Effector CD4-positive, alpha-beta T cell (primary cell): Measurements from ENCODE around the gene NDFIP2.

Experiments used
- DNase-seq: peaks from one replicate; pipeline ENCODE4 v3.0.0-alpha.2; 2020

Gene NDFIP2

DNA sequence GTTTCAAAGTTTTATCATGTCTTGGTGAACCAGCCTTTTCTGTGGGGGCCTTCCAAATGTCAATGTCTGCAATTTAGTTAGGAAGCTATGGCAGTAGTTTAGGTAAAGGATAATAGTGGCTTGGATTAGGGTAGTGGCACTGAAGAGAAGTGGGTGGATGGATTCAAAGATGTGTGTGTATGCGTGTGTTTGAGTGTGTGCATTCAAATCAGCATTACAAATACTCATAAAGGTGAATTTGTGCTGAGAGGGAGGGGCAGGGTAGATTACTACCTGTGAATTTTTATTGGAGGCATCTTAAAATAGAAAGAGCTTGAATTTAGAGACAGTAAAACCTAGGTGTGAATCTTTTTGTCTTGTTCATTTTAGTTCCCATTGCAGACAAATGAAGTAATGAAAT, 16.9 kb downstream of the NDFIP2 start:
- DNase-seq: no peak

DNA sequence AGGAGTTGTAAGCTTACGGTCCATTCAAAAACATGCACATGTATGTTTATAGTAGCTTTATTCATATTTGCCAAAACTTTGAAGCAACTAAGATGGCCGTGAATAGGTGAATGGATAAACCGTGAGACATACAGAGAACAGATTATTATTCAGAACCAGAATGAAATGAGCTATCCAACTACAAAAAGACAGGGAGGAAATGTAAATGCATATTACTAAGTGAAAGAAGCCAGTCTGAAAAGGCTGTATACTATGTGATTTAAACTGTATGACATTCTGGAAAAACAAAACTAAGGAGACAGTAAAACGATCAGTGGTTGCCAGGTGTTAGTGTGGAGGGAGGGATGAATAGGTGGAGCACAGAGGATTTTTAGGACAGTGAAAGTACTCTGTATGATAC, 19.9 kb downstream of the NDFIP2 start:
- DNase-seq: no peak

GRCh38 chr13:79501538-79502232, 20.7 kb downstream of the NDFIP2 start:
- no peak for DNase-seq

GRCh38 chr13:79502859-79503468, 22.0 kb downstream of the NDFIP2 start:
- DNase-seq: no peak

GRCh38 chr13:79503473-79504017, 22.6 kb downstream of the NDFIP2 start:
- no peak for DNase-seq

DNA sequence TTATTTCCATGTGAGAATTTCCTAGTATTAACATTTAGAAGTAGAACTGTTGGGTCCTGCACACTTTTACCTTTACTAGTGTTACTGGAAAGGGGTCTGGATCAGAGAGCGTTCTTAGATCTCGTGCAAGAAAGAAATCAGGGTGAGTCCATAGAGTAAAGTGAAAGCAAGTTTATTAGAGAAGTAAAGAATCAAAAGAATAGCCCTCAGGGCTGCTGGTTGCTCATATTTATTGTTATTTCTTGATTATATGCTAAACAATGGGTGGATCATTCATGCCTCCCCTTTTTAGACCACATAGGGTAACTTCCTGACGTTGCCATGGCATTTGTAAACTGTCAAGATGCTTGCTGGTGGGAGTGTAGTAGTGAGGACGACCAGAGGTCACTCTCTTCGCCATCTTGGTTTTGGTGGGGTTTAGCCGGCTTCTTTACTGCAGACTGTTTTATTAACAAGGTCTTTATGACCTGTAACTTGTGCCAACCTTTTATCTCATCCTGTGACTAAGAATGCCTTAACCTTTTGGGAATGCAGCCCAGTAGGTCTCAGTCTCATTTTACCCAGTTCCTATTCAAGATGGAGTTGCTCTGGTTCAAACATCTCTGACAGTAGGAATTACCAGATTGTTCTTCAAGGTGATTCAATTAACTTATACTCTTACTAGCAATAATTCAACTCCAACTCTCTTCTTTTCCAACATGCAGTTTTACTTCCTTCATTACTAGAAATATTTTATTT, 27.4 kb downstream of the NDFIP2 start:
- DNase-seq: no peak

DNA sequence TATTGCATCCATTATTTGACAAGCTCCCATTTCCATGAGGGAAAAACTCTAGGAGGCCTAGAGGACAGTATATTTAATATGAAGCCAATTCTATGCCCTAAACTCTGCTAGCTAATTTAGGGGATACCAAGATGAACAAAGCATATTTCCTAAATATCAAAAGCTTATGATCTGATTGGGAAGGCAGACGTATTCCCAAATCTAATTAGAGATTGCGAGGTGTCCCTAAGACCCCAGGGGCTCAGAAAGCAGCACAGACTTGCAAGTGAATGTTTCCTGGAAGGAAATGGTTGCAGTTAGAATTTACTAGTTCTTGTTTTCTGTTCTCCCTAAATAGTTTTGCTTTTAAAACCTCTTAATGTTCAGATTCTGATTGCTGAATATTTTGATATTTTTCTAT, 30.7 kb downstream of the NDFIP2 start:
- no peak for DNase-seq

DNA sequence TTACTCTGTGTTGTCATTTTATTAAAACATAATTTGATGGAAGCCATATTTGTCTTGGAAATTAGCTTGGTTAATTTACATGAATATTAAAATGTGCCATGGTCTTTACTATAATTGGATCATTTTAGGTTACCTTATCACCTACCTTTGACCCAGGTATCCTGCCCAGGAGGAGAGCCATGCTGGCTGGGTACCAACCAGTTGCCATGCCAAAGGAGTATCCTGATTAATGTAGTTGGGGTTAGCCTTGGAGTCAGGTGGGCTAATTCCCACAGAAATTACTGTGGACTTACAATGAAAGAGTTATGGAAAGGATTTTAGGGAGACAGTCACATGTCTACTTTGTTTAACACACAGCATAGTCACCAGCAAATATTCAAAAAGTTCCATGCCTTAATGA, 32.0 kb downstream of the NDFIP2 start:
- no peak for DNase-seq

DNA sequence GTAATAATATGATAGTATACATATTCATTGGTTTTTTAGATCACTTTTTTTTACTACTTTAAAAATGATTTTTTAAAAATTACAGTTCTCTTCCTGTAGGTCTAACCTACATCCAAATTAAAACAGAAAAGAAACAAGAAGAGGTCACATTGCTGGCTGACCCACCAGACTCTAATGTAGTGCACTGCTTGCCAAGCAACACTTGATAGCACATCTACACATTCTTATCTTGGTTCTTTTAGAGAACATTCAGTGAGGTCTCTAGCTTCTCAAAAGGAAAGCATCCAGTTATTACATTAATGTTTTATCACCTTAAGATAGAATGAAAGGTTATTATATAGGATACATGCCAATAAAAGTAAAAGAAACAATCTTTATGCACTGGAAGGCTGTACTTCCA, 35.6 kb downstream of the NDFIP2 start:
- no peak for DNase-seq

DNA sequence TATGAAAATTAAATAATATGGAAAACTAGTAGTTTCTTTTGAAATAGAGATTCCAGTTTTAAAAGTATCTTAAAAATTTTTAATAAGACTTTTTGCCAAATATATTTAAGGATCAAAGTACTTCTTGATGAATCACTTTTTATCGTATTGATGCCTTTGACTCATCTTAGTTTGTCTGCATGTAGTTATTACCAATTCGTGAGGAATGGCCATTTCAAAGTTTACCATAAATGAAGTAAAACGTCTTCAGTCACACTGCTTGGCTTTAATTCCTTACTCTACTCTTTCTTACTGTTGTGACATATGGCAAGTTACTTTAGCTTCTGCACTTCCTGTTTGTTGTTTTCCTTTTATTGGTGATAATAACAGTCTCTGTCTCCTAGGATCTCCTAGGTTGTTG, 38.3 kb downstream of the NDFIP2 start:
- no peak for DNase-seq

DNA sequence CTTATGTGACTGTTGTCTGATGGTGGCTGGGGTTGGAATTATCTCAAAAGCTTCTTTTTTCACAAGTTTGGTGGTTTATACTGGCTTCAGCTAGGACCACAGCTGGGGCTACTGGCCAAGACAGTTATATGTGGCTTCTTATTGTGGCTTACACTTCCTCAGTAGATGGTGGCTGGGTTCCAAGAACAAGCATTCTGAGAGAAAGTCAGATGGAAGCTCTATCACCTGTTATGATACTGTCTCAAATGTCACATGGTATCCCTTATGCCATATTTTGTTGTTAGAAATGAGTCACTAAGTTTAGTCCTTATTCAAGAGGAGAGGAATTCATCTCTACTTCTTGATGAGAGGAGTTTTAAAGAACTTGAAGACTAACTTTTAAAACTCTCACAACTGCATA, 41.6 kb downstream of the NDFIP2 start:
- DNase-seq: no peak

- no peak for DNase-seq
Measured at GRCh38 chr13:79525064-79525857, 44.3 kb downstream of the NDFIP2 start.

- DNase-seq: no peak
Measured at GRCh38 chr13:79527698-79528097, 46.7 kb downstream of the NDFIP2 start.

DNA sequence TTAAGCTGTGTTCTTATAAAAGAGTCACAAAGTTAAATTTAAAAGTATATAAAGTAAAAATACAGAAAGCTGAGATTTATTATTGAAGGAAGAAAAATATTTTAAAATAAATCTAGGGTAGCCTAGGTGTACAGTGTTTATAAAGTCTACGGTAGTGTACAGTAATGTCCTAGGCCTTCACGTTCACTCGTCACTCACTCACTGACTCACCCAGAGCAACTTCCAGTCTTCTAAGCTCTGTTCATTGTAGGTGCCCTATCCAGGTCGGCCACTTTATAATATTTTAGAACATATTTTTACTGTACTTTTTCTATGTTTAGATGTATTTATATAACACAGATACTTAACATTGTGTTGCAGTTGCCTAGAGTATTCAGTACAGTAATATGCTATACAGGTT, 47.4 kb downstream of the NDFIP2 start:
- DNase-seq: no peak

GRCh38 chr13:79528759-79529191, 47.8 kb downstream of the NDFIP2 start:
- no peak for DNase-seq

DNA sequence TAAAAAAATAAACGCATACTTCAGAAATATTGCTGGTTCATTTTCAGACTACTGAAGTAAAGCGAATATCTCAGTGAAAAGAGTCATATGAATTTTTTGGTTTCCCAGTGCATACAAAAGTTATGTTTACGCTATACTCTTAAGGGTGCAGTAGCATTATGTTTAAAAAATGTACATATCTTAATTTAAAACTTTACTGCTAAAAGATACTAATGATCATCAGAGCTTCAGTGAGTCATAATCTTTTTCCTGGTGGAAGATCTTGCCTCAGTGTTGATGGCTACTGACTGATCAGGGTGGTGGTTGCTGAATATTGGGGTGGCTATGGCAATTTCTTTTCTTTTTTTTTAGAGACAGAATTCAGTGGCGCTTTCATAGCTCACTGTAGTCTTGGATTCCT, 48.9 kb downstream of the NDFIP2 start:
- no peak for DNase-seq

GRCh38 chr13:79530270-79530669, 49.3 kb downstream of the NDFIP2 start:
- no peak for DNase-seq

DNA sequence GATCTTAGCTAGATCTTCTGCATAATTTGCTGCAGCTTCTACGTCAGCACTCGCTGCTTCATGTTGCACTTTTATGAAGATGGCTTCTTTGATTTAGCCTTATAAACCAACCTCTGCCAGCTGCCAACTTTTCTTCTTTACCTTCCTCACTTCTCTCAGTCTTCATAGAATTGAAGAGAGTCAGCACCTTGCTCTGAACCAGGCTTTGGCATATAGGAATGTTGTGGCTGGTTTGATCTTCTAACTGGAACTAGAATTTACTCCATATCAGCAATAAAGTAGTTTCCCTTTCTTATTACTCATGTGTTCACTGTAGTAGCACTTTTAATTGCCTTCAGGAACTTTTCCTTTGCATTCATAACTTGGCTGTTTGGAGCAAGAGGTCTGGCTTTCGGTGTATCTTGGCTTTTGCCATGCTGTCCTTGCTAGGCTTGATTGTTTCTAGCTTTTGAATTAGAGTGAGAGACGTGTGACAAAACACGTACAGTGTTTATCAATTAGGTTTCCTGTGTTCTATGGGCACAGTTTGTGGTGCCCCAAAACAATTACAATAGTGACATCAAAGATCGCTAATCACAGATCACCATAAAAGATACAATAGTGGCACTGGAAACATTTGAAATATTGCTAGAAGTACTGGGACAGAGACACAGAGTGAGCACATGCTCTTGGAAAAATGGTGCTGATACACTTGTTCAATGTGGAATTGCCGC, 50.7 kb downstream of the NDFIP2 start:
- no peak for DNase-seq

DNA sequence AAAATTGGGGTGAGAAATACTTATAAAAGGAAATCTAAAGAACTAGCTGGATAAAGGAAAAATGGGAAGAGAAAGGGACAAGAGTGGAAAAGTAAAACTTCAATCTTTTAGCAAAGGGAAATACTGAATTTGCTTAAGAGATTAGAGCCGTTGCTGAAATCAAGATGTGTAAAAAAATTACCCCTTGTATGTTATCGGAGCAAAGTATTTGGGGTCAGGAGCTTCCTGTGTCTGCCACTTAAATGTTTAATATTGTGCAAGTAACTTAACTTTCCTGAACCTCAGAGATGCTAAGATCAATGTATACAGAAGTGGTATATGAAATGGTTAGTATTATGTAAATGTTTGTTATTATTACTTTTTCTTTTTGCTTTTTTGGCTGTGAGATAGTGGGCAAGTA, 51.6 kb downstream of the NDFIP2 start:
- no peak for DNase-seq

DNA sequence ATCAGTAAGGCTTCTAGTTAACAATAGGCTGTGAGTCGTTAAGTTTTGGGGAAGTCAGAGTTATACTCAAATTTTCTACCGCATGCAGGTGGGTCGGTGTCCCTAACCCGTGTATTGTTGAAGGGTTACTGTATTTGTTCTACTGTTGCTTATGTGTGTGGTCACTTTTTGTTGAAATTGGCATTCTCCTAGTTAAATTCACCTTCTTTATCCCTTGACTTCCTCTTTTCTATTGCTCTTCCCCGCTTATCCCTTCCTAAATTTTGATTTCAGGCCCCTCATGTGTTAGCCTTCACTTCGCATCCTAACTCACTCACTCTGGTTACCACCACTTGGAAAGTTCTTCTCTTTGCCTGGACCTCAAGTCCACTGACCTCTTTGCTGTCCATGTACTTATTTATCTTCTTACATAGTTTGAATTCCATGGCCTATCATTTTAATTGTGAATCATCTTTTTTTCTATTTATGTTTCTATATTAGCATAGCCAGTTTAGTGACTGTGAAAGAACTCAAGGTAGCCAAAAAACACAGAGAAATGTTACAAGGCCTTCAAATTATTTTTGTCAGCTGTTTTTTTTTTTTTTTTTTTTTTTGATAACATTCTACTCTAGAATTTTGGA, 52.9 kb downstream of the NDFIP2 start:
- no peak for DNase-seq

- no peak for DNase-seq
Measured at GRCh38 chr13:79534596-79534995, 53.6 kb downstream of the NDFIP2 start.

DNA sequence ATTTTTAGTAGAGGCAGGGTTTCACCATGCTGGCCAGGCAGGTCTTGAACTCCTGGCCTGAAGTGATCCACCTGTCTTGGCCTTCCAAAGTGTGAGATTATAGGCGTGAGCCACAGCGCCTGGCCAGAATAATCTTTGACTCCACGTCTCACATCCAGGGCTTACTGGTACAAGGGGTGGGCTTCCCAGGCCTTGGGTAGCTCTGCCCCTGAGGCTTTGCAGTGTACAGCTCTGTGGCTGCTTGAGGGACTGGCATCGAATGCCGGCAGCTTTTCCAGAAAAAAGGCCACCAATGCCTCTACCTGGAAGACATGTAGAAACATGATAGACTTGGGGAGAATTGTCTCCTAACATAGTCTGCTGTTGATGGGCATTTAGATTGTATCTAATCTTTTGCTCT, 57.8 kb downstream of the NDFIP2 start:
- no peak for DNase-seq
